ENCODE results near the gene ST7L. TPM values are rescaled to one million over a fixed set of nuclear protein-coding genes. Genes with fewer than 3 reads are reported as not detected.

Gene ST7L
- total and polyA plus RNA-seq, 9 of the 15 experiments (the other 6 are each of a cell fraction or from before 2014, with no cell fraction given), result 9.0 to 32.5 (median 26.6) TPM

- TF ChIP-seq TCF7L2 (IDR thresholded peaks at IDR 0.05; ENCODE audit: low read depth, low read length) (no peak), SMARCA5 (IDR thresholded peaks at IDR 0.05) (no peak), ZNF316 (IDR thresholded peaks at IDR 0.05) (no peak), ZNF41 (CRISPR knock-in tag; conservative IDR thresholded peaks at IDR 0.05) (no peak), HBP1 (CRISPR knock-in tag; IDR thresholded peaks at IDR 0.05) (no peak), ZNF239 (CRISPR knock-in tag; IDR thresholded peaks at IDR 0.05) (no peak), SMC3 (conservative IDR thresholded peaks at IDR 0.05; ENCODE audit: insufficient read depth, low read depth, low read length) (no peak), SAFB (IDR thresholded peaks at IDR 0.05; ENCODE audit: borderline replicate concordance, low read depth, low read length) (no peak), ZNF717 (CRISPR knock-in tag; IDR thresholded peaks at IDR 0.05) (no peak), ZNF263 (CRISPR knock-in tag; IDR thresholded peaks at IDR 0.05; ENCODE audit: borderline replicate concordance) (no peak), RNF219 (CRISPR knock-in tag; IDR thresholded peaks at IDR 0.05) (no peak), KLF16 (IDR thresholded peaks at IDR 0.05) (no peak), PHB2 (IDR thresholded peaks at IDR 0.05; ENCODE audit: low read depth) (no peak), ZBTB43 (CRISPR knock-in tag; IDR thresholded peaks at IDR 0.05) (no peak), ATF7 (IDR thresholded peaks at IDR 0.05) (peak; percentile 87), NR2C2 (CRISPR knock-in tag; IDR thresholded peaks at IDR 0.05) (no peak), NR2C2 (tag; IDR thresholded peaks at IDR 0.05) (0 out of 2 replicates have a peak, but pooled peaks have one; percentile 17), ELF1 (tag; IDR thresholded peaks at IDR 0.05) (no peak), HNRNPUL1 (IDR thresholded peaks at IDR 0.05; ENCODE audit: low read length) (no peak), ZNF561 (CRISPR knock-in tag; conservative IDR thresholded peaks at IDR 0.05) (no peak), ATF2 (CRISPR knock-in tag; IDR thresholded peaks at IDR 0.05) (no peak), TAF9B (IDR thresholded peaks at IDR 0.05; ENCODE audit: partially characterized antibody) (no peak), PURB (CRISPR knock-in tag; IDR thresholded peaks at IDR 0.05; ENCODE audit: low read depth) (no peak), FOXJ3 (CRISPR knock-in tag; IDR thresholded peaks at IDR 0.05) (no peak), ARID2 (IDR thresholded peaks at IDR 0.05) (no peak)
These were observed 43.7 kb downstream of the ST7L start (continued) for GRCh38 chr1:112575154-112575804.

Data from K562 (cell line).